Endothelial cell of umbilical vein (primary cell): ENCODE results near the gene DNAAF5.

Source experiments
- MAX ChIP-seq: IDR thresholded peaks from 2 replicates; pipeline ENCODE4 v1.6.1; 2011; ENCODE audit not compliant: insufficient read depth, insufficient read length
- POLR2A ChIP-seq: IDR thresholded peaks from 2 replicates; pipeline ENCODE4 v1.6.1; 2012; ENCODE audit warnings: low read depth, mild to moderate bottlenecking, control low read depth, low read length
- TF ChIP-seq, protein P1 (sequence below), 2 donors: IDR thresholded peaks; 1 replicate in 1 of 2; 2 replicates in 1 of 2; pipeline ENCODE4 v1.5.1; 2011; ENCODE audit warnings: low read length in 2 of 2, mild to moderate bottlenecking in 2 of 2, moderate library complexity in 2 of 2, control low read depth in 1 of 2, inconsistent platforms in 1 of 2, low read depth in 1 of 2; ENCODE audit not compliant: insufficient read depth in 1 of 2; ENCODE audit errors: extremely low read depth in 1 of 2

DNA sequence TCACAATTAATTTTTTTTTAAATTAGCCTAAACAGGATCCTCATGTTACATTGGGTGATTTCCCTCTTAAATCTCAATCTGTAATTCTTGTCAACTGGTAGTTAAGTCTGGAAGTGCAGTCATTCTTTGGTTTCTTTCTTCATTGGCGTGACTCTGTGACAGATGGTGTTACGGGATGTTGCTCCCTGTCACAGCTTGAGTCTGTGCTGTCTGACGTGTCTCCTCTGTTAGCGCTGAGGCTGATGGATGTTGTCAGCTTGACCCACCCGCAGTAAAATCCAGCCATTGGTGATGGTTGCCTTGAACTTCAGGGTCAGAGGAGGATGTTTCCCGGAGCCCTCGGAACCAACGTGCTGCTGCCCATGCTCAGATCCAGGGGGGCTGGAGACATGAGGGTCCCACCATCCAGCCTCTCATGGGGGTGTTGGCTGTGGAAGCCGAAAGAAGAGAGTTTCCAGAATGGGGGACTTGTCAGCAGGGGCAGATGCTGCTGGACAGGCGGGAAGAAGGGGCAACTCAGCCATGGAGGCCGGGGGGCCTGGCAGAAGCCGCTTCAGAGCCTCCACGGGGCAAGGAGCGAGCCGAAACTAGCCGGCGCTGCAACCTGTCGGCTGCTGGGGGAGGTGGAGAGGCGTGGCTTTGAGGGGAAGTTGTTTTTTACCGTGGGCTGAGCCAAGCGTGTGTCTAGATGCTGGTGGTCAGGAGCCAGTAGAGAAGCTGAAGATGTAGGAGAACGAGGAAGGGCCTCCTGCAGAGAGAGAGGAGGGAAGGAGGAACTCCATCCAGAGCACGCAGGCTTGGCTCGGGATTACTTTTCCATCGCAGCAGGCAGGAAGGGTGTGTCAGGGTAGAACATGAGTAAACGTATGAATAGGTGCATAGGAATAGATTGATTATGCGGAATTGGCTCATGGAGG is 109.2 kb downstream of the DNAAF5 start:
- TF ChIP-seq MAX (no peak), POLR2A (no peak)
- TF ChIP-seq, protein P1, sequence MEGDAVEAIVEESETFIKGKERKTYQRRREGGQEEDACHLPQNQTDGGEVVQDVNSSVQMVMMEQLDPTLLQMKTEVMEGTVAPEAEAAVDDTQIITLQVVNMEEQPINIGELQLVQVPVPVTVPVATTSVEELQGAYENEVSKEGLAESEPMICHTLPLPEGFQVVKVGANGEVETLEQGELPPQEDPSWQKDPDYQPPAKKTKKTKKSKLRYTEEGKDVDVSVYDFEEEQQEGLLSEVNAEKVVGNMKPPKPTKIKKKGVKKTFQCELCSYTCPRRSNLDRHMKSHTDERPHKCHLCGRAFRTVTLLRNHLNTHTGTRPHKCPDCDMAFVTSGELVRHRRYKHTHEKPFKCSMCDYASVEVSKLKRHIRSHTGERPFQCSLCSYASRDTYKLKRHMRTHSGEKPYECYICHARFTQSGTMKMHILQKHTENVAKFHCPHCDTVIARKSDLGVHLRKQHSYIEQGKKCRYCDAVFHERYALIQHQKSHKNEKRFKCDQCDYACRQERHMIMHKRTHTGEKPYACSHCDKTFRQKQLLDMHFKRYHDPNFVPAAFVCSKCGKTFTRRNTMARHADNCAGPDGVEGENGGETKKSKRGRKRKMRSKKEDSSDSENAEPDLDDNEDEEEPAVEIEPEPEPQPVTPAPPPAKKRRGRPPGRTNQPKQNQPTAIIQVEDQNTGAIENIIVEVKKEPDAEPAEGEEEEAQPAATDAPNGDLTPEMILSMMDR (IDR thresholded peaks at IDR 0.05; ENCODE audit: extremely low read depth in 1 of 2, insufficient read depth in 1 of 2, low read depth in 1 of 2, low read length in 2 of 2), result no peak
